ENCODE data around the gene LAMC2.

The LAMC2 gene

DNA sequence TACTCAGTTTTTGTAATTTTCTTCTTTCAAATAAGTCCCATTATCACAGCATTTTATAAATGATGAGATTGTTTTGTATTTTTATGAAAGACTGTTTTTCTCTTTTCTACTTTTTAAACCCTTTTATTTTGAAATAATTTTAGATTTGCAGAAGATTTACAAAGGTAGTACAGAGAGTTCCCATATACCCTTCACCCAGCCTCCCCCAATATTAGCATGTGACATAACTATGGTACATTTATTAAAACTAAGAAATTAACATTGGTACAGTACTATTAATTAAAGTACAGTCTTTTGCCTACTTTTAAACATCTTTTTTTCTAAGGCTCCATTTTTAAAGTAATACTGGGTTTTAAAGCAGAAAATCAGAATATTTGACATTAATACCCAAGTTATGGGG is 35.6 kb upstream of the LAMC2 start:
- ChIA-PET CTCF (no interaction called here), POLR2A (no interaction called here)
- TF ChIP-seq, protein P1, sequence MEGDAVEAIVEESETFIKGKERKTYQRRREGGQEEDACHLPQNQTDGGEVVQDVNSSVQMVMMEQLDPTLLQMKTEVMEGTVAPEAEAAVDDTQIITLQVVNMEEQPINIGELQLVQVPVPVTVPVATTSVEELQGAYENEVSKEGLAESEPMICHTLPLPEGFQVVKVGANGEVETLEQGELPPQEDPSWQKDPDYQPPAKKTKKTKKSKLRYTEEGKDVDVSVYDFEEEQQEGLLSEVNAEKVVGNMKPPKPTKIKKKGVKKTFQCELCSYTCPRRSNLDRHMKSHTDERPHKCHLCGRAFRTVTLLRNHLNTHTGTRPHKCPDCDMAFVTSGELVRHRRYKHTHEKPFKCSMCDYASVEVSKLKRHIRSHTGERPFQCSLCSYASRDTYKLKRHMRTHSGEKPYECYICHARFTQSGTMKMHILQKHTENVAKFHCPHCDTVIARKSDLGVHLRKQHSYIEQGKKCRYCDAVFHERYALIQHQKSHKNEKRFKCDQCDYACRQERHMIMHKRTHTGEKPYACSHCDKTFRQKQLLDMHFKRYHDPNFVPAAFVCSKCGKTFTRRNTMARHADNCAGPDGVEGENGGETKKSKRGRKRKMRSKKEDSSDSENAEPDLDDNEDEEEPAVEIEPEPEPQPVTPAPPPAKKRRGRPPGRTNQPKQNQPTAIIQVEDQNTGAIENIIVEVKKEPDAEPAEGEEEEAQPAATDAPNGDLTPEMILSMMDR (IDR thresholded peaks at IDR 0.05; ENCODE audit: insufficient read depth, low read length, missing control alignments), result no peak
- no peak for DNase-seq (ENCODE audit: low read depth, low spot score)
- H3K4me3 ChIP-seq (ENCODE audit: low read depth, low read length), result no peak overlapping the region

DNA sequence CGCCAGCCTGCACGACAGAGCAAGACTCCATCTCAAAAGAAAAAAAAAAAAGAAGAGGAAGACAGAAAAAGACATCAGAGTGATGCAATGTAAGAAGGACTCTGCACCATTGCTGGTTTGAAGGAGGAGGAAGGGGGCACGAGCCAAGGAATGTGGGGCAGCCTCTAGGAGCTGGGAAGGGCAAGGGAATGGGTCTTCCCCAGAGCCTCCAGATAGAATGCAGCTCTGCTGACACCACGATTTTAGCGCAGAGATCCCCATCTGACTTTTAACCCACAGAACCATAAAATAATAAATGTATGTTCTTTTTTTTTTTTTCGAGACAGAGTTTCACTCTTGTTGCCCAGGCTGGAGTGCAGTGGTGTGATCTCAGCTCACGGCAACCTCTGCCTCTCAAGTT is 33.9 kb upstream of the LAMC2 start:
- H3K4me3 ChIP-seq (ENCODE audit: low read depth, low read length), result no peak overlapping the region
- CTCF ChIA-PET, result interaction anchor here (0.8 to 2.2 kb wide), 4 partner anchors 9 to 190 kb away, joined by 3 to 8 read pairs (median 4); no protein-coding TSS in a partner anchor
- POLR2A ChIA-PET, result no interaction called here
- TF ChIP-seq, protein P1 (IDR thresholded peaks at IDR 0.05; ENCODE audit: insufficient read depth, low read length, missing control alignments), result no peak
- DNase-seq (ENCODE audit: low read depth, low spot score), result no peak

DNA sequence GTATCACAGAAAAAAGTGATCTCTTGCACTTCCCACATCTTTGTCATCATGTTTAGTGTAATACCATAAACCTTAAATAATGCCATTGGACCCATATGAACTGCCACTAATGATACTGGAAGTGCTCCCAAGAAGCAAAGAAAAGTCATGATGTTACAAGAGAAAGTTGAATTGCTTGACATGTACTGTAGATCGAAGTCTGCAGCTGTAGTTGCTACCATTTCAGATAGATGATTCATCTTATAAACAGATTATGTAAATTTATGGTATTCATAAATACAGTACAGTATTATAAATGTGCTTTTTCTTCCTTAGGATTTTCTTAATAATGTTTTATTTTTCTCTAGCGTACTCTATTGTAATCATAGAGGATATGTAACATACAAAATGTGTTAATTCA is 30.1 kb upstream of the LAMC2 start:
- H3K4me3 ChIP-seq (ENCODE audit: low read depth, low read length), result no peak overlapping the region
- no peak for DNase-seq (ENCODE audit: low read depth, low spot score)
- POLR2A ChIA-PET, result no interaction called here
- TF ChIP-seq, protein P1 (IDR thresholded peaks at IDR 0.05; ENCODE audit: insufficient read depth, low read length, missing control alignments), result no peak
- CTCF ChIA-PET, result no interaction called here

DNA sequence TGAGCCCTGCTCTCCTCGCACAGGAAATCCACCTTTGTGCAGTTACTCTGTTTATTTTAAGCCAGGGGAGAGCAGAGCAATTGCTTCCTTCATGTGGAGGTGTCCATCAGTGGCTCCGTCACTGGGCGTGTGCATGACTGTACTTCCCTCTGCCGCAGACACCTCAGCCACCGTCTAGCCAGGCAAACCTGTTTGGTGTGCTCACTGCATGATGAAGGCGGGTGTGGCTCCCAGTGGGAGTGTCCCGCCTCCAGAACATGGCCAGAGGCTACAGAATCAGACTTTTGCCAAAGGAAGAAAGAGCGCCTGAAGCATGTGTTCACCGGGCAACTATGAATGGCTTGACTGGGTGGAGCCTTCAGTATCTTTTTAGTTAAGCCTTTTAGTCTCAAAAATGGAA is 26.1 kb upstream of the LAMC2 start:
- DNase-seq (ENCODE audit: low read depth, low spot score), result no peak
- TF ChIP-seq, protein P1 (IDR thresholded peaks at IDR 0.05; ENCODE audit: insufficient read depth, low read length, missing control alignments), result no peak
- ChIA-PET CTCF (interaction anchor here (0.6 to 1.8 kb wide), 2 partner anchors 11 to 50 kb away, joined by 3 read pairs; no protein-coding TSS in a partner anchor), POLR2A (no interaction called here)
- H3K4me3 ChIP-seq (ENCODE audit: low read depth, low read length), result no peak overlapping the region

DNA sequence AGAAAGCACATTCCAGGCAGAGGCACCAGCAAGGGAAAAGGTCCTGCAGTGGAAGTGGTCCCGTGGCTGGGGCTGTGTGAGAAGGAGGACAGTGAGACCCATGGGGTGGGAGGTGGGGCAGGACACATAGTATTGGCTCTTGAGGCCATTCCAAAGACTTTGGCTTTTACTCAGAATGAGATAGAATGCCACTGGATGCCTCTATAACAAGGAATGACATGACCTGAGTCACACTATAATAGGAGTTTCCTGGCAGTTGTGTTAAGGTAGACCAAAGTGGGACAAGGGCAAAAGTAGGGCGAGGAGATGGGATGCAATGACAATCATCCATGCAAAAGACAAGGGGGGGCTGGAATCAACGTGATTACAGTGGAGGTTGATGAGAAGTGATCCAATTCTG is 24.7 kb upstream of the LAMC2 start:
- ChIA-PET POLR2A (no interaction called here), CTCF (interaction anchor here (0.8 to 1.8 kb wide), 4 partner anchors 9 to 49 kb away, joined by 3 to 4 read pairs (median 3); no protein-coding TSS in a partner anchor)
- TF ChIP-seq, protein P1 (IDR thresholded peaks at IDR 0.05; ENCODE audit: insufficient read depth, low read length, missing control alignments), result no peak
- no peak for DNase-seq (ENCODE audit: low read depth, low spot score)
- H3K4me3 ChIP-seq (ENCODE audit: low read depth, low read length), result no peak overlapping the region

DNA sequence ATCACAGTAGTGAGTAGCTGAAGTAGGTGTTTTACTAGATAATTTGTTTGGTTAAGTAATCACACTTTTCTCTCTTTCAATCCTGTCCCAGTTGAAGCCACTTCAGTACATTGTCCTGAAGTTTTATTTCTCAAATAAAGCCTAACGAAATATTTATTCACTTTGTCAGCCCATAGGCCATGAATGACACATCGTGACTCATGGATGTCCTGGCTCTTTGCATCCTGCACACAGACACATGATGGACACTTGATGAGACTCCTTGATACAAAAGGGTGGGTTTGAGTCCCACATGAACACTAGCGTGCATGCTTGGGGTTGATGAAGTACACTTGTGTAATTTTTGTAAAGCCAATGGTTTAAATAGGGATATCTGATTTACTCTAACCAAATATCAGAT is 22.7 kb upstream of the LAMC2 start:
- POLR2A ChIA-PET, result no interaction called here
- H3K4me3 ChIP-seq (ENCODE audit: low read depth, low read length), result no peak overlapping the region
- CTCF ChIA-PET, result interaction anchor here (1.5 kb wide), 1 partner anchor 11 kb away, joined by 8 read pairs; no protein-coding TSS in a partner anchor
- peak; percentile 26 for DNase-seq (ENCODE audit: low read depth, low spot score)
- TF ChIP-seq, protein P1 (IDR thresholded peaks at IDR 0.05; ENCODE audit: insufficient read depth, low read length, missing control alignments), result no peak
